HCT116 (cell line): ENCODE results near the gene GAP43. TPM values are rescaled to one million over a fixed set of nuclear protein-coding genes. Genes with fewer than 3 reads are reported as not detected.

Source experiments
- ATAC-seq: fragments of 200-7000 bp; cut with Tn5 transposase; 2 replicates; pipeline ENCODE4 v1.9.1; 2020; ENCODE audit warnings: mild to moderate bottlenecking, moderate library complexity
- BruUV-seq: library from RNA; stranded (reverse); fragments of 400-500 nt; replicated peaks from 2 replicates; lab custom pipeline; 2021; lab: Mats Ljungman, UMichigan
- CTCF ChIA-PET: fragments of 300-600 bp; sonication (Branson Sonifier 250); formaldehyde crosslinking; loops from one replicate; lab custom pipeline; 2021; ENCODE audit warnings: antibody characterized with exemption; lab: Charles Lee
- POLR2A ChIA-PET: fragments of 300-600, 350-600 bp; sonication (Branson Sonifier 250); formaldehyde crosslinking; loops from one replicate; lab custom pipeline; 2021; ENCODE audit warnings: antibody characterized with exemption; lab: Charles Lee
- RAD21 ChIA-PET, 2 experiments: fragments of 300-600 bp; sonication (Branson Sonifier 250); formaldehyde crosslinking; loops; one replicate each; lab custom pipeline; 2023; ENCODE audit warnings: low total read pairs in 2 of 2; ENCODE audit not compliant: uncharacterized antibody in 2 of 2, unreplicated experiment in 2 of 2, low non-redundant PET in 1 of 2; lab: Charles Lee
- DNase-seq: peaks from one replicate; pipeline ENCODE4 v3.0.0-alpha.2; 2010; ENCODE audit warnings: low read depth, low spot score
- H2AFZ ChIP-seq: fragments of 200-600 bp; shearing (Covaris generic), sonication (generic); 2 replicates; pipeline ENCODE4 v1.6.1; 2017; ENCODE audit warnings: low read depth, mixed run types, mixed read lengths, antibody characterized with exemption, low read length; ENCODE audit not compliant: poor library complexity, severe bottlenecking
- H3K27ac ChIP-seq: 2 replicates; pipeline ENCODE4 v1.5.1; 2012; ENCODE audit warnings: low read depth, low read length
- H3K27me3 ChIP-seq: fragments of 200-600 bp; sonication (generic); 2 replicates; pipeline ENCODE4 v1.6.1; 2016; ENCODE audit warnings: mixed run types, low read length, mixed read lengths; ENCODE audit not compliant: insufficient read depth
- H3K36me3 ChIP-seq, 2 experiments: fragments of 200-500 bp in 1 of 2; fragments of 200-600 bp in 1 of 2; sonication (Bioruptor generic) in 1 of 2; sonication (generic) in 1 of 2; 2 replicates each; pipeline versions ENCODE4 v1.5.1 to v1.6.1; 2014 to 2016; ENCODE audit warnings: low read length in 2 of 2, inconsistent platforms in 1 of 2, mixed read lengths in 1 of 2, mixed run types in 1 of 2; ENCODE audit not compliant: insufficient read depth in 2 of 2, control insufficient read depth in 1 of 2
- H3K4me1 ChIP-seq, 2 experiments: fragments of 200-600 bp in 1 of 2; sonication (generic) in 1 of 2; 2 replicates each; pipeline versions ENCODE4 v1.5.1 to v1.6.1; 2012 to 2017; ENCODE audit warnings: low read length in 2 of 2, inconsistent platforms in 1 of 2, mild to moderate bottlenecking in 1 of 2, mixed read lengths in 1 of 2, mixed run types in 1 of 2, moderate library complexity in 1 of 2; ENCODE audit not compliant: insufficient read depth in 2 of 2, control insufficient read depth in 1 of 2
- H3K4me2 ChIP-seq: fragments of 200-600 bp; sonication (generic); 2 replicates; pipeline ENCODE4 v1.6.1; 2017; ENCODE audit warnings: mixed run types, low read length, mixed read lengths
- H3K4me3 ChIP-seq, 2 experiments: fragments of 200-600 bp in 1 of 2; sonication (generic) in 1 of 2; replicated peaks in 1 of 2; 2 replicates each; pipeline ENCODE4 v1.5.1; 2011 to 2016; ENCODE audit warnings: low read length in 2 of 2, control low read depth in 1 of 2, low read depth in 1 of 2, mild to moderate bottlenecking in 1 of 2, mixed read lengths in 1 of 2, mixed run types in 1 of 2
- H3K79me2 ChIP-seq: fragments of 200-600 bp; sonication (generic); 2 replicates; pipeline ENCODE4 v1.6.1; 2017; ENCODE audit warnings: mild to moderate bottlenecking, mixed run types, low read length, moderate library complexity, mixed read lengths; ENCODE audit not compliant: insufficient read depth
- H3K9ac ChIP-seq: fragments of 200-600 bp; sonication (generic); 2 replicates; pipeline ENCODE4 v1.6.1; 2016; ENCODE audit warnings: low read length, mixed read lengths
- H3K9me2 ChIP-seq: fragments of 200-600 bp; sonication (generic), shearing (Covaris generic); 2 replicates; pipeline ENCODE4 v1.6.1; 2017; ENCODE audit warnings: mixed run types, mild to moderate bottlenecking, moderate library complexity; ENCODE audit not compliant: insufficient read depth
- H3K9me3 ChIP-seq, 2 experiments: fragments of 200-500 bp in 1 of 2; fragments of 200-600 bp in 1 of 2; sonication (Bioruptor generic) in 1 of 2; sonication (generic) in 1 of 2; 2 replicates each; pipeline ENCODE4 v1.6.1; 2014 to 2017; ENCODE audit warnings: low read length in 2 of 2, mixed read lengths in 2 of 2, inconsistent platforms in 1 of 2, low read depth in 1 of 2, mild to moderate bottlenecking in 1 of 2, mixed run types in 1 of 2, moderate library complexity in 1 of 2; ENCODE audit not compliant: control insufficient read depth in 1 of 2, insufficient read depth in 1 of 2
- H4K20me1 ChIP-seq: fragments of 200-600 bp; sonication (generic), shearing (Covaris generic); 2 replicates; pipeline ENCODE4 v1.6.1; 2017; ENCODE audit warnings: mixed run types, mild to moderate bottlenecking, moderate library complexity; ENCODE audit not compliant: insufficient read depth
- CBX3 ChIP-seq: IDR thresholded peaks from 2 replicates; pipeline ENCODE4 v1.6.1; 2012; ENCODE audit warnings: low read depth
- EGR1 ChIP-seq: IDR thresholded peaks from 2 replicates; pipeline ENCODE4 v1.6.1; 2012; ENCODE audit warnings: low read depth
- EZH2 ChIP-seq: fragments of 200-600 bp; sonication (generic); IDR thresholded peaks from 2 replicates; pipeline ENCODE4 v1.6.1; 2017; ENCODE audit warnings: antibody characterized with exemption, mixed run types
- EZH2phosphoT487 ChIP-seq: fragments of 200-600 bp; IDR thresholded peaks from 2 replicates; pipeline ENCODE4 v1.6.1; 2018; ENCODE audit warnings: antibody characterized with exemption, borderline replicate concordance
- JUND ChIP-seq: IDR thresholded peaks from 2 replicates; pipeline ENCODE4 v1.6.1; 2012
- MAX ChIP-seq: IDR thresholded peaks from 2 replicates; pipeline ENCODE4 v1.6.1; 2012
- POLR2A ChIP-seq: IDR thresholded peaks from 2 replicates; pipeline ENCODE4 v1.7.0; 2011; ENCODE audit warnings: borderline replicate concordance; ENCODE audit not compliant: insufficient read depth, insufficient read length; ENCODE audit errors: extremely low read depth
- RAD21 ChIP-seq: IDR thresholded peaks from 2 replicates; pipeline ENCODE4 v1.6.1; 2012; ENCODE audit warnings: low read depth, mild to moderate bottlenecking
- REST ChIP-seq: IDR thresholded peaks from 2 replicates; pipeline ENCODE4 v1.6.1; 2012; ENCODE audit warnings: low read depth
- SP1 ChIP-seq: IDR thresholded peaks from 2 replicates; pipeline ENCODE4 v1.6.1; 2012; ENCODE audit warnings: low read depth
- SRF ChIP-seq: IDR thresholded peaks from 2 replicates; pipeline ENCODE4 v1.6.1; 2012; ENCODE audit warnings: low read depth
- YY1 ChIP-seq: IDR thresholded peaks from 2 replicates; pipeline ENCODE4 v1.6.1; 2011; ENCODE audit warnings: low read length, low read depth, moderate library complexity, mild to moderate bottlenecking; ENCODE audit not compliant: insufficient replicate concordance; ENCODE audit errors: extremely low read depth
- ZBTB33 ChIP-seq: IDR thresholded peaks from 2 replicates; pipeline ENCODE4 v1.6.1; 2011; ENCODE audit warnings: mild to moderate bottlenecking, low read length, moderate library complexity; ENCODE audit not compliant: insufficient replicate concordance; ENCODE audit errors: extremely low read depth
- ZFX ChIP-seq: fragments of 450-650 bp; IDR thresholded peaks from 2 replicates; pipeline ENCODE4 v1.6.1; 2017
- ZNF274 ChIP-seq: fragments of 200-500 bp; sonication (Bioruptor generic); IDR thresholded peaks from 2 replicates; pipeline ENCODE4 v1.6.1; 2014; ENCODE audit warnings: mild to moderate bottlenecking, low read depth, low read length, inconsistent platforms
- intact Hi-C: fragments of 100-400 bp; cut with micrococcal nuclease; formaldehyde crosslinking; loops from 2 replicates; pipeline ENCODE4 v1.10.0; 2022
- total RNA-seq: library from RNA; stranded (reverse); gene quantifications from one replicate; pipeline ENCODE4 v1.2.1, GENCODE V29; 2021; ENCODE audit not compliant: unreplicated experiment

Gene GAP43
- total RNA-seq, 1 experiment from 2014 or later = not detected

- no peak for TF ChIP-seq ZBTB33
- no peak for TF ChIP-seq MAX
- no peak for TF ChIP-seq JUND
- no peak for TF ChIP-seq EZH2
- TF ChIP-seq ZFX = no peak
- no peak for TF ChIP-seq SRF
- TF ChIP-seq RAD21 = no peak
Observed at GRCh38 chr3:115576325-115576875, 46.9 kb upstream of the GAP43 start (continued).

GRCh38 chr3:115577000-115577399 lies 46.3 kb upstream of the GAP43 start:
- no TSS peak for BruUV-seq
- CTCF ChIA-PET = no interaction called here

More at GRCh38 chr3:115577000-115577399, 46.3 kb upstream of the GAP43 start:
- H3K79me2 ChIP-seq = no peaks in the 10 kb centered on the region
- no peaks in the 10 kb centered on the region for H4K20me1 ChIP-seq
- no peak overlapping the region for H3K27ac ChIP-seq
- H3K4me3 ChIP-seq = no peak overlapping the region
- no peaks in the 10 kb centered on the region for H3K36me3 ChIP-seq
- no peaks in the 10 kb centered on the region for H3K4me1 ChIP-seq
- POLR2A ChIA-PET = no interaction called here
- no peak overlapping the region for H3K9ac ChIP-seq
- no peak for TF ChIP-seq ZNF274
- no peak for TF ChIP-seq CBX3
- TF ChIP-seq YY1 = no peak
- no peak for TF ChIP-seq EZH2phosphoT487
- TF ChIP-seq SP1 = no peak
- no peak for TF ChIP-seq EGR1
- TF ChIP-seq REST = no peak
- TF ChIP-seq POLR2A = no peak
- no peak for TF ChIP-seq EZH2
- TF ChIP-seq MAX = no peak
- no peak for TF ChIP-seq ZFX
- TF ChIP-seq, all 23 proteins: peak for 0
- intact Hi-C loops = no loop called here
- Histone ChIP-seq H3K9me3 (no peaks in the 10 kb centered on the region), H3K9me2 (no peaks in the 10 kb centered on the region), H2AFZ (no peak overlapping the region), H3K4me2 (no peak overlapping the region), H3K27me3 (no peaks in the 10 kb centered on the region)
- ATAC-seq (no peak), DNase-seq (no peak)
- RAD21 ChIA-PET = no interaction called here
